Mucosa of descending colon (tissue), 3 donors: Measurements from ENCODE around the gene PFKFB4. TPM values are rescaled to one million over a fixed set of nuclear protein-coding genes. Genes with fewer than 3 reads are reported as not detected.

ENCODE experiments used
- ATAC-seq: fragments of 200-7000 bp; cut with Tn5 transposase; one replicate; pipeline ENCODE4 v1.9.1; 2020; ENCODE audit warnings: mild to moderate bottlenecking, moderate library complexity
- DNase-seq, 3 donors: peaks; one replicate each; pipeline ENCODE4 v3.0.0-alpha.2; 2020
- H3K36me3 ChIP-seq: fragments of 200-600 bp; one replicate; pipeline ENCODE4 v1.8.0; 2021; ENCODE audit warnings: low read depth, mild to moderate bottlenecking
- H3K4me1 ChIP-seq: fragments of 200-600 bp; one replicate; pipeline ENCODE4 v1.8.0; 2021; ENCODE audit warnings: low read depth, mild to moderate bottlenecking
- H3K4me3 ChIP-seq: fragments of 200-600 bp; one replicate; pipeline ENCODE4 v1.8.0; 2021; ENCODE audit warnings: mild to moderate bottlenecking
- H3K9me3 ChIP-seq: fragments of 200-600 bp; one replicate; pipeline ENCODE4 v1.8.0; 2021; ENCODE audit warnings: mild to moderate bottlenecking
- CTCF ChIP-seq: fragments of 200-600 bp; IDR thresholded peaks from one replicate; pipeline ENCODE4 v1.8.0; 2022; ENCODE audit warnings: antibody characterized with exemption, mild to moderate bottlenecking
- intact Hi-C, 2 donors: fragments of 100-400 bp; cut with DNase I in 1 of 2; cut with micrococcal nuclease in 1 of 2; formaldehyde crosslinking; loops; one replicate each; pipeline versions ENCODE4 v1.11.0 to v1.11.1; 2022; cut with DNase I, micrococcal nuclease
- total RNA-seq, 3 donors: library from RNA; stranded (reverse); fragmentation: NEBNext Ultra II Directional in 2 of 3; extraction: Animal tissue kit (Norgen Biotek cat#: 25700) in 2 of 3; gene quantifications; one replicate each; pipeline versions ENCODE4 v1.2.1 to v1.2.4, GENCODE V29; 2021 to 2023
- donor health status: DM: no; HTN: no; CAD: no; lungs with moderate emphysema.
- donor health status: DM: no; HTN: no; CAD: no.
- donor health status: DM: no; HTN: yes; CAD: no.

The PFKFB4 gene
- total RNA-seq, 3 donors from 2014 or later: 4.4 to 14.2 (median 10.8) TPM

DNA sequence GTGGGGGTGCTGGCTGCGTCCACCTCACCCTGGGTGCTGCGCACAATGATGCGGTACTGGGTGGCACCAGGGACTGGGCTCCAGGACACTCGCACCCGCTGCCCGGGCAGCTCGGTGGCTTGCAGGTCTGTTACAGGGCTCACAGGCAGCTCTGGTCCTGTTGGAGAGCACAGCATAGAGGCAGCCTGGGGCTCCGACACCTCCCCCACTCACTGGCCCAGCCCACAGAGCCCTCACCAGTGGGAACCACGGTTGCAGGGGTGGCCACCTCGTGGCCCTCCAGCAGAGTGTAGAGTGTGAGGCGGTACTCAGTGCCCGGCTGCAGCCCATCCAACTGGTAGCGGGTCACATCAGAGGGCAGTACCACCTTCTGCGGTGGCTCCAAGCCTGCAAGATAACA lies 34.8 kb upstream of the PFKFB4 start:
- TF ChIP-seq CTCF: no peak
- ATAC-seq: no peak
- Histone ChIP-seq H3K4me1 (peaks cover 15% of the 10 kb centered on the region), H3K4me3 (no peak overlapping the region), H3K9me3 (no peaks in the 10 kb centered on the region), H3K36me3 (no peaks in the 10 kb centered on the region)
- intact Hi-C loops: no loop called here
- no peak for DNase-seq

DNA sequence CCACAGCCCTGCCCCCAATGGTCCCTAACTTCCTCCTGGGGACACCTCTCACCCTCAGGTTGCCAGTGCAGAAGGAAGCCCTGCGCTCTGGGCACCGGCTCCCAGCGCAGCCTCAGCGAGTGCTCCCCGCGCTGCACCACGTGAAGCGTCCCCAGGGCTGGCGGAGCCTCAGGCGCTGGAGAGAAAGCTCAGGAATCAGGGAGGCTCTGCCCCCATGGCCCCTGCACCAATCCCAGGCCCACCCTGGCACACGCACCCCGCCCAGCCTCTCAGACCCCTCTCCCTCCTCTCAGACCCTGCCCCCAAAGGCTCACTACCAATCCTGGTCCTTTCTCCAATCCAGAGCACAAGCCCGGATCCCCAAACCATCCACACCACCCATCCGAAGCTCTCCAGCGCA lies 31.6 kb upstream of the PFKFB4 start:
- no peaks in the 10 kb centered on the region for H3K36me3 ChIP-seq

DNA sequence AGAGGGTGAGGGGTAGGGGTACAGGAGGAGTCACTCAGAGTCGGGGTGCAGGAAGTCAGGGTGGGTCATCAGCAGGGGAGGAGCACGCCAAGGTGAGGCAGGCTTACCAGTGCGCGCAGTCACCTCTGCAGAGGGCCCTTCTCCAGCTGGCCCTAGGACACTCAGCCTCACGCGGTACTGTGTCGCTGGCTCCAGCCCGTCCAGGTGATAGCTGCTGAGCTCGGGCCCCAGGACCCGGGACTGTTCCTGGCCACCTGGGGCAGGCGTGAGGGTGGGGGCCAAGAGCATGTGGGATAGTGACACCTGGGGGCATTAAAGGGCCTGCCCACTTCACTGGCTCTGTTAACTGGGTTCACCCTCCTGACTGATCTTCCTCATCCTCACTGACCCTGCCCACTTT lies 31.1 kb upstream of the PFKFB4 start:
- H3K4me1 ChIP-seq: no peaks in the 10 kb centered on the region
- TF ChIP-seq CTCF: no peak
- no peaks in the 10 kb centered on the region for H3K36me3 ChIP-seq
- no peak for DNase-seq
- H3K9me3 ChIP-seq: no peaks in the 10 kb centered on the region
- intact Hi-C loops: no loop called here
- H3K4me3 ChIP-seq: no peak overlapping the region
- no peak for ATAC-seq

More for the DNA sequence above, 31.6 kb upstream of the PFKFB4 start:
- ATAC-seq (no peak), DNase-seq (no peak)
- Histone ChIP-seq H3K4me3 (no peak overlapping the region), H3K9me3 (no peaks in the 10 kb centered on the region), H3K4me1 (no peaks in the 10 kb centered on the region)
- intact Hi-C loops: no loop called here
- no peak for TF ChIP-seq CTCF

DNA sequence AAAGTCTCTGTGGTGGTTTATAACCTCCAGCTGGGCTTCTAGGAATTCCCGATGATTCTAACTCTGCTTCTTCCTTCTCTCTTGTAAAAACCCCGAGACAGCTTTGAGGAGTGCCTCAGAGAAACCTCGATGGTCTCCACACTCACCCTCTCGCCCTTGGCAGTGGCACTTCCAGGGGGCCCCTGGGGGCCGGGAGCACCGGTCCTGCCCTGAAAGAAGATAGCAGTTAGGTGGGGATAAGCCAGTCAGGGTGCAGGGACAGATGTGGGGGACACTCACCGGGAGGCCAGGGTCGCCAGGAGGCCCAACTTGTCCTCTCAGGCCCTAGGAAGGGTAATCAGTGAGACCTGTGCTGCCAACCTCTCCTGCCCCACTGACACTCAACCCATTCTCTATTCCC lies 28.8 kb upstream of the PFKFB4 start:
- intact Hi-C loops: no loop called here
- no peak for ATAC-seq
- H3K9me3 ChIP-seq: no peaks in the 10 kb centered on the region
- no peak for DNase-seq
- no peak overlapping the region for H3K4me3 ChIP-seq
- TF ChIP-seq CTCF: no peak
- no peaks in the 10 kb centered on the region for H3K36me3 ChIP-seq
- no peaks in the 10 kb centered on the region for H3K4me1 ChIP-seq

DNA sequence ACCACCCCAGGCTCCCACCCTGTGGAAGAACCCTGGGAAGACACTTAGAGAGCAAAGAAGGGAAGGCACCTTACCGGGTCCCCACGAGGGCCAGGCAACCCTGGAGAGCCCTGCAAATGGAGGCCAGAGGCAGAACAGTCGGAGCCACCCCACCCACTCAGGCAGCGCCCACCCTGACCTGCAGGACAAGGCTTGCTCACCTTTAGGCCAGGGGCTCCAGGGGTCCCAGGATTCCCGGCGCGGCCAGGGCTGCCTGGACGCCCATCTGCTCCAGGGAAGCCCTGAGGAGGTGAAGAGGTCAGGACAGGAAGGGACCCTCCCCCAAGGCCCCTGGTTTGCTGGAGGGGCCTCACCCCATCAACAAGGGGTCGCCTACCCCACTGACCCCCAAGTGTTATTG lies 28.2 kb upstream of the PFKFB4 start:
- TF ChIP-seq CTCF: no peak
- Histone ChIP-seq H3K36me3 (no peaks in the 10 kb centered on the region), H3K4me1 (no peaks in the 10 kb centered on the region), H3K9me3 (no peaks in the 10 kb centered on the region), H3K4me3 (no peak overlapping the region)
- intact Hi-C loops: no loop called here
- ATAC-seq: no peak
- DNase-seq: no peak
